ENCODE data around the gene HMOX2. TPM values are rescaled to one million over a fixed set of nuclear protein-coding genes. Genes with fewer than 3 reads are reported as not detected.
A peak's percentile ranks its signal among the peaks of the same experiment; 100 is the strongest.

Gene HMOX2, protein sequence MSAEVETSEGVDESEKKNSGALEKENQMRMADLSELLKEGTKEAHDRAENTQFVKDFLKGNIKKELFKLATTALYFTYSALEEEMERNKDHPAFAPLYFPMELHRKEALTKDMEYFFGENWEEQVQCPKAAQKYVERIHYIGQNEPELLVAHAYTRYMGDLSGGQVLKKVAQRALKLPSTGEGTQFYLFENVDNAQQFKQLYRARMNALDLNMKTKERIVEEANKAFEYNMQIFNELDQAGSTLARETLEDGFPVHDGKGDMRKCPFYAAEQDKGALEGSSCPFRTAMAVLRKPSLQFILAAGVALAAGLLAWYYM
- total RNA-seq (100 to 1,000 TPM in 5 of 9 donors, 10 to 100 TPM in 4; 60.6 to 250 (median 117) TPM), polyA plus RNA-seq (100 to 1,000 TPM; 113 to 245 TPM)
- long read RNA-seq, donor 1, transcript HMOX2-208 (6 exons, 2,147 nt): major isoform, 188 of 236 reads
- long read RNA-seq, donor 1, transcript HMOX2-205 (7 exons, 1,797 nt): minor isoform, 10 of 236 reads
- long read RNA-seq, donor 1, partial matches to known transcripts: 8 of 236 reads
- long read RNA-seq, donor 1, other reads (novel, unspliced or antisense): 24 of 236 reads
- long read RNA-seq, donor 2, transcript HMOX2-208 (6 exons, 2,147 nt): major isoform, 924 of 1,197 reads
- long read RNA-seq, donor 2, transcript HMOX2-205 (7 exons, 1,797 nt): minor isoform, 78 of 1,197 reads
- long read RNA-seq, donor 2, partial matches to known transcripts: 38 of 1,197 reads
- long read RNA-seq, donor 2, other reads (novel, unspliced or antisense): 152 of 1,197 reads
- long read RNA-seq, donor 3, transcript HMOX2-205 (7 exons, 1,797 nt): minor isoform, 15 of 234 reads
- long read RNA-seq, donor 3, transcript HMOX2-208 (6 exons, 2,147 nt): major isoform, 188 of 234 reads
- long read RNA-seq, donor 3, partial matches to known transcripts: 7 of 234 reads
- long read RNA-seq, donor 3, other reads (novel, unspliced or antisense): 20 of 234 reads

GRCh38 chr16:4475880-4476788, at the start of gene HMOX2:
TSS of gene HMOX2 (plus strand) at chr16:4476398. CDS start at chr16:4505525, 29,127 bp downstream.
- no peaks in the 10 kb centered on the region for H3K27me3 ChIP-seq
- H3K27ac ChIP-seq: peak within 1 kb of the TSS; percentile 67 to 97 (median 92)
- H3K4me1 ChIP-seq: peaks cover 0 to 48% (median 26%) of the 10 kb centered on the region in 12 donors
- DNase-seq: peak; percentile 91 to 96 (median 94)
- intact Hi-C loops (cut with DNase I): loop anchor here in 1 of 10 donors (5.0 kb wide), 1 partner anchor 61 kb away; the partner anchor contains the start of gene CDIP1
- WGBS, 4 donors: 8 to 14% (median 9%) methylated on average over 42 to 70 of the region's 70 CpGs
- H3K4me3 ChIP-seq: peak within 1 kb of the TSS; percentile 65 to 99 (median 91)
- peak; percentile 93 to 98 for TF ChIP-seq POLR2A (IDR thresholded peaks at IDR 0.05)
- peak; percentile 9 to 76 (median 30) for TF ChIP-seq CTCF (IDR thresholded peaks at IDR 0.05)
- no peaks in the 10 kb centered on the region for H3K9me3 ChIP-seq
- no peaks in the 10 kb centered on the region for H3K36me3 ChIP-seq
- peak; percentile 92 to 97 (median 96) for ATAC-seq

DNA sequence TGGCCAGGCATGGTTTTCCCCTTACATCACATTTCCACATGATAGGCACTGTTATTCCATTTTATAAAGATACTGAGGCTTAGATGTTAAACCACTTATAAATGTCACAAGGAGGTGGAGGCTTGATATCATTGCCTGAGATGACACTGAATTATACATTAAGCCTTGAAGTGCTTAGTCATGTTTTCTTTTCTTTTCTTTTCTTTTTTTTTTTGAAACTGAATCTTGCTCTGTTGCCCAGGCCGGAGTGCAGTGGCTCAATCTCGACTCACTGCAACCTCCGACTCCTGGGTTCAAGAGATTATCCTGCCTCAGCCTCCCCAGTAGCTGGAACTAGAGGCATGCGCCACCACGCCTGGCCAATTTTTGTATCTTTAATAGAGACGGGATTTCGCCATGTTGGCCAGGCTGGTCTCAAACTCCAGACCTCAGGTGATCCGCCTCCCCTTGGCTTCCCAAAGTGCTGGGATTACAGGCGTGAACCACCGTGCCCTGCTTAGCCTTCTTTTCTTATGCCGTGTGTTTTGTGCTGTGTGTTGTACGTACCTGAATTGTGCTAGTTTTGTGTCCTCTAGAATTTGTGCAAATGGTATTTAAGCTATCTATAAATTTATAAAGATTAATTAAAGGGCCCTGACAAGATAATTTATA, 49.4 kb upstream of the HMOX2 start:
- Histone ChIP-seq H3K9me3 (no peaks in the 10 kb centered on the region), H3K4me3 (peak overlapping the region in 11 of 12 donors; percentile 64 to 99 (median 81)), H3K27ac (peak overlapping the region in 5 of 12 donors; percentile 93 to 99 (median 96)), H3K4me1 (peaks cover 0 to 29% (median 16%) of the 10 kb centered on the region in 12 donors), H3K27me3 (no peaks in the 10 kb centered on the region), H3K36me3 (peaks cover 0 to 16% (median 6%) of the 10 kb centered on the region in 9 donors)
- DNase-seq: no peak
- intact Hi-C loops (cut with DNase I): loop anchor here in 1 of 10 donors (5.0 kb wide), 1 partner anchor 110 kb away; the partner anchor contains the start of gene CDIP1
- WGBS, 4 donors: 90 to 93% (median 91%) methylated on average over 12 of the region's 12 CpGs
- no peak for ATAC-seq
- TF ChIP-seq POLR2A (IDR thresholded peaks at IDR 0.05): no peak
- TF ChIP-seq CTCF (IDR thresholded peaks at IDR 0.05): no peak

GRCh38 chr16:4428500-4428899, 47.7 kb upstream of the HMOX2 start:
- intact Hi-C loops (cut with DNase I): loop anchor here in 1 of 10 donors (5.0 kb wide), 1 partner anchor 109 kb away; the partner anchor contains the start of gene CDIP1
- Histone ChIP-seq H3K4me3 (no peak overlapping the region), H3K4me1 (peaks cover 0 to 26% (median 16%) of the 10 kb centered on the region in 12 donors), H3K27ac (no peak overlapping the region), H3K36me3 (peaks cover 0 to 24% (median 18%) of the 10 kb centered on the region in 9 donors), H3K27me3 (no peaks in the 10 kb centered on the region), H3K9me3 (no peaks in the 10 kb centered on the region)
- ATAC-seq (no peak), DNase-seq (no peak)
- WGBS, 4 donors: 92 to 96% (median 95%) methylated on average over 7 of the region's 7 CpGs
- no peak for TF ChIP-seq POLR2A (IDR thresholded peaks at IDR 0.05)
- no peak for TF ChIP-seq CTCF (IDR thresholded peaks at IDR 0.05)

Data from heart left ventricle (tissue), 16 donors.